Erythroblast (primary cell): ENCODE measurements around the gene CENPK.

ENCODE experiments used
- GATA1 ChIP-seq: IDR thresholded peaks from 2 replicates; pipeline ENCODE4 v1.6.1; 2011; ENCODE audit warnings: low read depth, mild to moderate bottlenecking, control low read depth, low read length, moderate library complexity
- POLR2A ChIP-seq: IDR thresholded peaks from 2 replicates; pipeline ENCODE4 v1.6.1; 2011; ENCODE audit warnings: mild to moderate bottlenecking, low read length

GRCh38 chr5:65566505-65566904, 3.5 kb upstream of the CENPK start:
- TF ChIP-seq POLR2A = no peak
- TF ChIP-seq GATA1 = no peak
